ENCODE results near the gene TTLL13.

DNA sequence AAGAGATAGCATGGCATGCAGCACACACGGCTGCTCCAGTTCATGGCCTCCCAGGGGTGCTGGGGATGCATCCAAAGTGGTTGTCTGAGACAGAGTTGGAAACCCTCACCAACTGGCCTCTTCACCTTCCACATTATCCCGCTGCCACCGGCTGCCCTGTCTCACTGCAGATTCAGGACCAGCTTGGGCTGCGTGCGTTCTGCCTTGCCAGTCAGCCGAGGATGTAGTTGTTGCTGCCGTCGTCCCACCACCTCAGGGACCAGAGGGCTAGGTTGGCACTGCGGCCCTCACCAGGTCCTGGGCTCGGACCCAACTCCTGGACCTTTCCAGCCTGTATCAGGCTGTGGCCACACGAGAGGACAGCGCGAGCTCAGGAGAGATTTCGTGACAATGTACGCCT lies 20.4 kb upstream of the TTLL13 start:
- TF ChIP-seq, protein P1, sequence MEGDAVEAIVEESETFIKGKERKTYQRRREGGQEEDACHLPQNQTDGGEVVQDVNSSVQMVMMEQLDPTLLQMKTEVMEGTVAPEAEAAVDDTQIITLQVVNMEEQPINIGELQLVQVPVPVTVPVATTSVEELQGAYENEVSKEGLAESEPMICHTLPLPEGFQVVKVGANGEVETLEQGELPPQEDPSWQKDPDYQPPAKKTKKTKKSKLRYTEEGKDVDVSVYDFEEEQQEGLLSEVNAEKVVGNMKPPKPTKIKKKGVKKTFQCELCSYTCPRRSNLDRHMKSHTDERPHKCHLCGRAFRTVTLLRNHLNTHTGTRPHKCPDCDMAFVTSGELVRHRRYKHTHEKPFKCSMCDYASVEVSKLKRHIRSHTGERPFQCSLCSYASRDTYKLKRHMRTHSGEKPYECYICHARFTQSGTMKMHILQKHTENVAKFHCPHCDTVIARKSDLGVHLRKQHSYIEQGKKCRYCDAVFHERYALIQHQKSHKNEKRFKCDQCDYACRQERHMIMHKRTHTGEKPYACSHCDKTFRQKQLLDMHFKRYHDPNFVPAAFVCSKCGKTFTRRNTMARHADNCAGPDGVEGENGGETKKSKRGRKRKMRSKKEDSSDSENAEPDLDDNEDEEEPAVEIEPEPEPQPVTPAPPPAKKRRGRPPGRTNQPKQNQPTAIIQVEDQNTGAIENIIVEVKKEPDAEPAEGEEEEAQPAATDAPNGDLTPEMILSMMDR (IDR thresholded peaks at IDR 0.05; ENCODE audit: low read depth, low read length) = no peak
- TF ChIP-seq EZH2phosphoT487 (IDR thresholded peaks at IDR 0.05; ENCODE audit: low read depth) = no peak

All from OCI-LY3 (cell line).